TTC549 (cell line): ENCODE results near the gene SMAP1.

Source experiments
- FAIRE-seq: peaks from 2 replicates; lab custom pipeline; 2012; peaks lifted over from hg19 to GRCh38; lab: Jason Lieb, UNC

The SMAP1 gene

GRCh38 chr6:70901324-70901723 is 233.6 kb downstream of the SMAP1 start:
- no peak for FAIRE-seq

- no peak for FAIRE-seq
These were observed 236.2 kb downstream of the SMAP1 start for GRCh38 chr6:70903665-70904452.

- FAIRE-seq = no peak
These were observed 238.1 kb downstream of the SMAP1 start for GRCh38 chr6:70905742-70906141.
